KMS-11 (cell line): Measurements from ENCODE around the gene PDXK.

Experiments used
- H2AFZ ChIP-seq: fragments of 200-600 bp; sonication (generic); 2 replicates; pipeline ENCODE4 v1.6.1; 2016; ENCODE audit warnings: antibody characterized with exemption, mixed run types, low read depth
- H3K27ac ChIP-seq: fragments of 200-600 bp; sonication (generic); 2 replicates; pipeline ENCODE4 v1.6.1; 2016; ENCODE audit warnings: mild to moderate bottlenecking, mixed run types
- H3K27me3 ChIP-seq: fragments of 200-600 bp; sonication (generic); 2 replicates; pipeline ENCODE4 v1.6.1; 2017; ENCODE audit warnings: mild to moderate bottlenecking, low read depth, mixed run types, moderate library complexity; ENCODE audit not compliant: insufficient read depth
- H3K36me3 ChIP-seq: fragments of 200-600 bp; sonication (generic); 2 replicates; pipeline ENCODE4 v1.6.1; 2017; ENCODE audit warnings: mild to moderate bottlenecking, mixed run types; ENCODE audit not compliant: insufficient read depth
- H3K4me1 ChIP-seq: fragments of 200-600 bp; sonication (generic); 2 replicates; pipeline ENCODE4 v1.6.1; 2016; ENCODE audit warnings: mild to moderate bottlenecking, low read depth, mixed run types; ENCODE audit not compliant: poor library complexity, severe bottlenecking
- H3K4me2 ChIP-seq: fragments of 200-600 bp; sonication (generic); 2 replicates; pipeline ENCODE4 v1.7.0; 2016; ENCODE audit warnings: mild to moderate bottlenecking, mixed run types
- H3K4me3 ChIP-seq: fragments of 200-600 bp; sonication (generic); IDR thresholded peaks from 2 replicates; pipeline ENCODE4 v1.6.1; 2017; ENCODE audit warnings: low read depth, low read length, mixed read lengths; ENCODE audit not compliant: insufficient read depth
- H3K79me2 ChIP-seq: fragments of 200-600 bp; sonication (generic); 2 replicates; pipeline ENCODE4 v1.6.1; 2016; ENCODE audit warnings: low read depth, mixed run types; ENCODE audit not compliant: insufficient read depth
- H3K9ac ChIP-seq: fragments of 200-600 bp; sonication (generic); 2 replicates; pipeline ENCODE4 v1.6.1; 2016; ENCODE audit warnings: mild to moderate bottlenecking, mixed run types
- H4K20me1 ChIP-seq: fragments of 200-600 bp; sonication (generic); 2 replicates; pipeline ENCODE4 v1.6.1; 2016; ENCODE audit warnings: mild to moderate bottlenecking, mixed run types; ENCODE audit not compliant: insufficient read depth
- TF ChIP-seq, protein P1 (sequence below): fragments of 200-600 bp; sonication (generic); conservative IDR thresholded peaks from 2 replicates; pipeline ENCODE4 v1.6.1; 2017; ENCODE audit warnings: low read depth, mild to moderate bottlenecking, antibody characterized with exemption, low read length, moderate library complexity, mixed read lengths

The PDXK gene

DNA sequence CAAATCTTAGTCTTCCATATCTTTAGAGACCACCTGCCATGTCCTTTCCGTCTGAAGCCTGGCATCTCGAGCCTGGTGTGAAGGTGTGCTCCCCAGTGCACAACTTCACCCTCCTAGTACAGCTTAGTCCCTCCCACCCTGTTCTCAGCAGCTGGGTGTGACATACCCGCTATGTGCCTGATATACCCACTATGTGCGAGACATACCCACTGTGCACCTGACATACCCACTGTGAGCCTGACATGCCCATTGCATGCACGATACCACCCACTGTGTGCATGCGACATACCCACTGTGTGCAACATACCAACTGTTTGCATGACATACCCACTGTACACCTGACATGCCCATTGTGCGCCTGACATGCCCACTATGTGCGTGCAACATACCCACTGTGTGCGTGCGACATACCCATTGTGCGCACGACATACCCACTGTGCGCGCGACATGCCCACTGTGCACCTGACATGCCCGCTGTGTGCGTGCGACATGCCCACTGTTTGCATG lies 67.4 kb downstream of the PDXK start:
- H3K4me1 ChIP-seq: peaks cover 40% of the 10 kb centered on the region
- H3K4me3 ChIP-seq: no peak overlapping the region
- no peak overlapping the region for H3K9ac ChIP-seq
- H3K27ac ChIP-seq: no peak overlapping the region
- peaks cover 19% of the 10 kb centered on the region for H3K79me2 ChIP-seq
- H3K4me2 ChIP-seq: no peak overlapping the region
- peaks cover 6% of the 10 kb centered on the region; the same call in 1 of the 2 replicates for H4K20me1 ChIP-seq
- TF ChIP-seq, protein P1, sequence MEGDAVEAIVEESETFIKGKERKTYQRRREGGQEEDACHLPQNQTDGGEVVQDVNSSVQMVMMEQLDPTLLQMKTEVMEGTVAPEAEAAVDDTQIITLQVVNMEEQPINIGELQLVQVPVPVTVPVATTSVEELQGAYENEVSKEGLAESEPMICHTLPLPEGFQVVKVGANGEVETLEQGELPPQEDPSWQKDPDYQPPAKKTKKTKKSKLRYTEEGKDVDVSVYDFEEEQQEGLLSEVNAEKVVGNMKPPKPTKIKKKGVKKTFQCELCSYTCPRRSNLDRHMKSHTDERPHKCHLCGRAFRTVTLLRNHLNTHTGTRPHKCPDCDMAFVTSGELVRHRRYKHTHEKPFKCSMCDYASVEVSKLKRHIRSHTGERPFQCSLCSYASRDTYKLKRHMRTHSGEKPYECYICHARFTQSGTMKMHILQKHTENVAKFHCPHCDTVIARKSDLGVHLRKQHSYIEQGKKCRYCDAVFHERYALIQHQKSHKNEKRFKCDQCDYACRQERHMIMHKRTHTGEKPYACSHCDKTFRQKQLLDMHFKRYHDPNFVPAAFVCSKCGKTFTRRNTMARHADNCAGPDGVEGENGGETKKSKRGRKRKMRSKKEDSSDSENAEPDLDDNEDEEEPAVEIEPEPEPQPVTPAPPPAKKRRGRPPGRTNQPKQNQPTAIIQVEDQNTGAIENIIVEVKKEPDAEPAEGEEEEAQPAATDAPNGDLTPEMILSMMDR: no peak
- no peaks in the 10 kb centered on the region; the same call in 1 of the 2 replicates for H3K27me3 ChIP-seq
- no peak overlapping the region for H2AFZ ChIP-seq
- peaks cover 5% of the 10 kb centered on the region; the same call in 1 of the 2 replicates for H3K36me3 ChIP-seq

DNA sequence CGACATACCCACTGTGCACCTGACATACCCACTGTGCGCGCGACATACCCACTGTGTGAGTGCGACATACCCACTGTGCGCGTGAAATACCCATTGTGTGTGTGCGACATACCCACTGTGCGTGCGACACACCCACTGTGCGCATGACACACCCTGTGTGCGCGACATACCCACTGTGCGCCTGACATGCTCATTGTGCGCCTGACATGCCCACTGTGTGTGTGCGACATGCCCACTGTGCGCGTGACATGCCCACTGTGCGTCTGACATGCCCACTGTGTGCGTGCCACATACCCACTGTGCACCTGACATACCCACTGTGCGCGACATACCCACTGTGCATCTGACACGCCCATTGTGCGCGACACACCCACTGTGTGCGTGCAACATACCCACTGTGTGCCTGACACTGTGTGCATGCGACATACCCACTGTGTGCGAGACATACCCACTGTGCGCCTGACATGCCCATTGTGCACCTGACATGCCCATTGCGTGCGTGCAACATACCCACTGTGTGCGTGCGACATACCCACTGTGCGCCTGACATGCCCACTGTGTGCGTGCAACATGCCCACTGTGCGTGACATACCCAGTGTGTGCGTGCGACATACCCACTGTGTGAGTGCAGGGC lies 68.0 kb downstream of the PDXK start:
- Histone ChIP-seq H4K20me1 (peaks cover 6% of the 10 kb centered on the region; the same call in 1 of the 2 replicates), H2AFZ (no peak overlapping the region), H3K36me3 (peaks cover 5% of the 10 kb centered on the region; the same call in 1 of the 2 replicates), H3K27me3 (no peaks in the 10 kb centered on the region; the same call in 1 of the 2 replicates), H3K4me3 (no peak overlapping the region), H3K27ac (no peak overlapping the region), H3K4me1 (peaks cover 38% of the 10 kb centered on the region), H3K4me2 (no peak overlapping the region), H3K9ac (no peak overlapping the region), H3K79me2 (peaks cover 25% of the 10 kb centered on the region)
- TF ChIP-seq, protein P1: no peak

DNA sequence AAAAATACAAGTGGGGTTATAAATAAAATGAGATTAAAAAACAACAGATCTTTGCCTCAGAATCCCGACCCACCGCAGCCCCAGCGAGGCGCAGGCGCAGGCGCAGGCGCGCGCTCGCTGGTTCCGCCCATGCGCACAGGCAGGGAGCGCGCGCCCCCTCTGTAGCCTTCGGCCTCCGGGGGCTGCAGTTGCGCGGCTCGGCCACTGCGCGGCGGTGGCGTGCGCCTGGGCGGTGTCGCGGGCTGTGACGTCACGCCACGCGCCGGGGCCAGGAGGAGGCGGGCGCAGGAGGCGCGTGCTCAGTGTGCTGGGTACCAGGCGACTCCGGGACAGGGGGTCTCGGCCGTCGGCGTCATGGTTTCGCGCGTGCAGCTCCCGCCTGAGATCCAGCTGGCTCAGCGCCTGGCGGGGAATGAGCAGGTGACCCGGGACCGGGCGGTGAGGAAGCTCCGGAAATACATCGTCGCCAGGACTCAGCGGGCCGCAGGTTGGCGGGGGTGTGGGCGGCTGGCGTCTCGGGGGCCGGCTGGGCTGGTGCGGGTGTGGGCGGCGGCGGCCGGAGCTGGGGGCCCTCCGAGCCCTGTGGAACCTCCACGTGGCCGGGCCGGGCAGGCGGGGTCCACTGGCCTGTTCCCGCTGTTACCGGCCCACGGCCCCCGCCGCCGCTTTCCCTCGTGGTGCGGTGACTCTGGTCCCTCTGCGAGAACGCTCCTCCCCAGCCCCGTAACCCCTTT lies 70.5 kb downstream of the PDXK start, which contains the start of gene RRP1:
Gene RRP1, plus strand, starts transcription at position 302 of the 734 bp plus-strand sequence. Its CDS starts 53 bp downstream, at position 355.
- peak within 1 kb of the TSS; percentile 83 for H3K9ac ChIP-seq
- H4K20me1 ChIP-seq: peaks cover 6% of the 10 kb centered on the region; the same call in 1 of the 2 replicates
- no peaks in the 10 kb centered on the region; the same call in 1 of the 2 replicates for H3K27me3 ChIP-seq
- peaks cover 20% of the 10 kb centered on the region for H3K4me1 ChIP-seq
- TF ChIP-seq, protein P1: peak; percentile 83
- peak within 1 kb of the TSS; percentile 42 for H3K27ac ChIP-seq
- H3K79me2 ChIP-seq: peaks cover 47% of the 10 kb centered on the region
- H2AFZ ChIP-seq: peak within 1 kb of the TSS; percentile 88
- H3K36me3 ChIP-seq: peaks cover 10% of the 10 kb centered on the region; the same call in 1 of the 2 replicates
- H3K4me2 ChIP-seq: peak within 1 kb of the TSS; percentile 74
- H3K4me3 ChIP-seq: peak within 1 kb of the TSS; percentile 50

DNA sequence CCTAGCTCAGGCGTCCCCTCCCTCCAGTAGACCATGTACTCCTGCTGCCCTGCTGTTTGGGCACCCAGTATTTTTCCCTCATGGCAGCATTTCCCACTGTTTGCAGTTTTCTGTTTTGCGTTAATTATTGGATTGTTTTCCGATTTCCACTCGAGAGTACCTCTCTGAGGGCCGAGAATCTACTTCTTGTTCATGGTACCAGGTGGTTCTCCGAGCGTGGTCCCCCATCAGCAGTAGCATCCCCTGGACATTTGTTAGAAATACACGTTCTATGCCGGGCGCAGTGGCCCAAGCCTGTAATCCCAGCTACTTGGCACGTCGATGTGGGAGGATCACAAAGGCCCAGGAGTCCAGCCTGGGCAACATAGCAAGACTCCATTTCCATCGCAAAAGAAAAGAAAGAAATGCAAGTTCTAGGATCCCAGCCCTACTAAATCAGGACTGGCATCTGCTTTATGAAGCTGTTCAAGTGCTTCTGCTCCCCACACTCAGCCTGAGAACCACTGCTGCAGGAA lies 71.1 kb downstream of the PDXK start:
- Histone ChIP-seq H3K27me3 (no peaks in the 10 kb centered on the region; the same call in 1 of the 2 replicates), H3K4me3 (peak overlapping the region; percentile 50), H3K9ac (peak overlapping the region; percentile 83), H3K79me2 (peaks cover 50% of the 10 kb centered on the region), H3K4me2 (peak overlapping the region; percentile 74), H3K4me1 (peaks cover 20% of the 10 kb centered on the region), H3K36me3 (peaks cover 11% of the 10 kb centered on the region; the same call in 1 of the 2 replicates), H2AFZ (peak overlapping the region; percentile 52; the same call in 1 of the 2 replicates), H4K20me1 (peaks cover 6% of the 10 kb centered on the region; the same call in 1 of the 2 replicates), H3K27ac (peak overlapping the region; percentile 42)
- TF ChIP-seq, protein P1: no peak
